ENCODE data around the gene PRDM15.
A peak's percentile ranks its signal among the peaks of the same experiment; 100 is the strongest.

Gene PRDM15

DNA sequence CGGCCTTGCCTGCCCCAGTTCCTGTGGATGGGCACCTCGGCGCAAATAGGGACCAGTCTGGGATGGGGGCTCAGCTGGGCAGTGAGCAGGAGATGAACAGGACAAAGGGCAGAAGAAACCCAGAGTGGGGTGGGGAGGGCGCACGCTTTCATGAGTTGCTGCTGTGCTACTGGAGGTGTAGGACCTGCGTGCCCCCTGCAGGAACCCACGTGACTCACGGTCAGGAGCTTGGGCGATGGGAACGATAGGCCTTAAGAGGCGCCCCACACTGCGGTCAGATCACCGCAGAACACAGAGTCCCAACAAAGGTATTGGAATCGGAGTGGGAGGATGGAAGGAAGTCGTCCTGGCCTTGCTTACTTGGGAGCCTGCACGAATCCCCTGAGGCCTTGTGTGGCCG, 17.2 kb downstream of the PRDM15 start:
- Histone ChIP-seq H3K4me1 (peaks cover 0 to 8% (median 4%) of the 10 kb centered on the region in 4 donors), H3K36me3 (peaks cover 10 to 29% (median 21%) of the 10 kb centered on the region in 3 donors), H3K27me3 (no peaks in the 10 kb centered on the region), H3K9me3 (no peaks in the 10 kb centered on the region), H3K4me3 (no peak overlapping the region), H3K27ac (no peak overlapping the region)
- TF ChIP-seq, protein P1, sequence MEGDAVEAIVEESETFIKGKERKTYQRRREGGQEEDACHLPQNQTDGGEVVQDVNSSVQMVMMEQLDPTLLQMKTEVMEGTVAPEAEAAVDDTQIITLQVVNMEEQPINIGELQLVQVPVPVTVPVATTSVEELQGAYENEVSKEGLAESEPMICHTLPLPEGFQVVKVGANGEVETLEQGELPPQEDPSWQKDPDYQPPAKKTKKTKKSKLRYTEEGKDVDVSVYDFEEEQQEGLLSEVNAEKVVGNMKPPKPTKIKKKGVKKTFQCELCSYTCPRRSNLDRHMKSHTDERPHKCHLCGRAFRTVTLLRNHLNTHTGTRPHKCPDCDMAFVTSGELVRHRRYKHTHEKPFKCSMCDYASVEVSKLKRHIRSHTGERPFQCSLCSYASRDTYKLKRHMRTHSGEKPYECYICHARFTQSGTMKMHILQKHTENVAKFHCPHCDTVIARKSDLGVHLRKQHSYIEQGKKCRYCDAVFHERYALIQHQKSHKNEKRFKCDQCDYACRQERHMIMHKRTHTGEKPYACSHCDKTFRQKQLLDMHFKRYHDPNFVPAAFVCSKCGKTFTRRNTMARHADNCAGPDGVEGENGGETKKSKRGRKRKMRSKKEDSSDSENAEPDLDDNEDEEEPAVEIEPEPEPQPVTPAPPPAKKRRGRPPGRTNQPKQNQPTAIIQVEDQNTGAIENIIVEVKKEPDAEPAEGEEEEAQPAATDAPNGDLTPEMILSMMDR (IDR thresholded peaks at IDR 0.05), result no peak
- peak in 1 of 2 donors; percentile 56 for DNase-seq
- intact Hi-C loops (cut with DNase I; ENCODE audit: low total_unique reads), result no loop called here

DNA sequence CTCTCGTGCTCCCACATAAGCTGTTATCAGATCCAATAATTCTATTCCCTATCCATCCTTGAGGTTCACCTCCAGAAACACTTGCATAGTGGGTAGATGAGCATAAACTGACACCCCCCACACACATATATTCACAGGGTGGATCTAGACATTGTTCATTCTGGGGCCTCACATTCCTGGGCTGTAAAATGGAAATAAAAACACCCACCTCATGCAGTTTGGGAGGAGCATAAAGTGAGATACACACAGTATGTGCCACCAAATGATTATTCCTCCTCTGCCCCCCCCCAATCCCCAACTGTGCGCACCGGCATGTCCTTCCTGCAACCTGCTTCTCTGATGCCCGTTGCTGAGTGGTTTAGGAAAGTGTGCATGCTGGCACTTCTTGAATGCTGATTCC, 17.9 kb downstream of the PRDM15 start:
- TF ChIP-seq, protein P1 (IDR thresholded peaks at IDR 0.05), result no peak
- peaks cover 17 to 33% (median 28%) of the 10 kb centered on the region in 3 donors for H3K36me3 ChIP-seq
- no peaks in the 10 kb centered on the region for H3K9me3 ChIP-seq
- DNase-seq, result no peak
- H3K4me3 ChIP-seq, result no peak overlapping the region
- H3K27me3 ChIP-seq, result no peaks in the 10 kb centered on the region
- peaks cover 0 to 8% (median 4%) of the 10 kb centered on the region in 4 donors for H3K4me1 ChIP-seq
- no peak overlapping the region for H3K27ac ChIP-seq
- intact Hi-C loops (cut with DNase I; ENCODE audit: low total_unique reads), result no loop called here

DNA sequence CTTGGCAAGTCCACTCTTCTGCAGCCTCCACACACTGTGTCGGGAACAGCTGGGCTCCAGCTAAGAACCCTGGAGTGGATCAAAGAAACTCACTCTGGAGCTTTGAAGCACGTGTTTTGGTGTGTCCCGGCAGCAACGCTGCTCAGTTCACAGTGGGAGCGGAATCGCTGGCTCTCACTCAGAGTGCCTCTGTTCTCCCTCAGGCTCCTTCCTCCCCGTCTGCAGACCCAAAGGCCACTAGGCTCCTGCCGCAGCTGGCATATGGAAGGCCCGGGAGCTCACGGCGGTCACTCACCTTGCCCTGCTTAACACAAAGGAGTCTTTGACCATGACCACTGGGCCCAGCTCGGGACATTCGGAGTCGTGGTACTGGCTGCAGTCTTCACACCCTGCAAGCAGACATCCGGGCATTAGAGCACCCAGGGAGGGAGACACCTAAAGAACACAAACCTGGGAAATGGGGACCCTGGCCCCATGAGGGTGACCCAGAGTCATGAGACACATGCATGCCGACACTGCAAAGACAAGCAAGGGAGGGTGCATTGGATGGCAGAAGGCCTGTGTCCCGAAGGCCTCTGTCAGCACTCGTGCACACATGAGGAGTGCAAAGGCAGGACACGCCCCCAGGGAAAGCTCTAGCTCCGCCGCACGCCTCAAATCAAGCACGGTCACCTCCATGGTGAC, 19.7 kb downstream of the PRDM15 start:
- TF ChIP-seq, protein P1 (IDR thresholded peaks at IDR 0.05), result no peak

DNA sequence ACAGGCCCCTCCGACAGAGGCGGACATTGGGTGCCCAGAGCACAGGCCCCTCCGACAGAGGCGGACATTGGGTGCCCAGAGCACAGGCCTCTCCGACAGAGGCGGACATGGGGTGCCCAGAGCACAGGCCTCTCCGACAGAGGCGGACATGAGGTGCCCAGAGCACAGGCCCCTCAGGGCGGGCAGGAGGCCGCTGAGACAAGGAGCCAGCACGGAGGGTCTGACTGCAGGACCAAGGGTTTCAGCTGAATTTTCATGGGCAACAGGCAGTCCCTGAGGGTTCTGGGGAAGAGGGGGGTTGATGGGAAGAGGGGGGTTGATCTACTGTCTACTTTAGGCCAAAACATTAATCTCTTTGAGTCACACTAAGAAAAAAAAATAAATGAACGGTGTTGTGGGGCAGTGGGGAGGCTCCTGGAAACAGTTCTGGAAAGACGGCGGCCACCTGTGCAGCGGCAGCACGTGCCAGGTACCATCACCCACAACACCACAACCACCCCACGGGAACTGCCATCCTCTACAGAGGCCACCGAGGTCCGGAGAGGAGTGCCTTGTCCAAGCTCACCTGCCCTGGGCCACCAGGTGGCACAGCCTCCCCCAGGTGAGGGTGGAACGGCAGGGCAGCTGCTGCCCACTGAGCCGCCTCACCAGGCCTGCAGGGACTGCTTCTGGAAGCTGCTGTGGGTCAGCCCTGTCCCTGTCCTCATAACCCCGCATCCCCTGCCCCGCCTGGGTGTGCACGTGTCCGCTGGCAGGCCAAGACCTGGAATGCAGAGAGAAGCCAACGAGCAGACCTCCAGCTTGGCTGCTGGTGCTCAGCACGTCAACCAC, 20.5 kb downstream of the PRDM15 start:
- peaks cover 0 to 8% (median 4%) of the 10 kb centered on the region in 4 donors for H3K4me1 ChIP-seq
- DNase-seq, result peak in 1 of 2 donors; percentile 58
- no peaks in the 10 kb centered on the region for H3K27me3 ChIP-seq
- H3K9me3 ChIP-seq, result no peaks in the 10 kb centered on the region
- peaks cover 17 to 53% (median 40%) of the 10 kb centered on the region in 3 donors for H3K36me3 ChIP-seq
- TF ChIP-seq, protein P1 (IDR thresholded peaks at IDR 0.05), result no peak
- H3K4me3 ChIP-seq, result no peak overlapping the region
- intact Hi-C loops (cut with DNase I; ENCODE audit: low total_unique reads), result no loop called here
- H3K27ac ChIP-seq, result no peak overlapping the region

More for the DNA sequence above, 19.7 kb downstream of the PRDM15 start:
- peak in 1 of 2 donors; percentile 40 for DNase-seq
- intact Hi-C loops (cut with DNase I; ENCODE audit: low total_unique reads), result no loop called here
- Histone ChIP-seq H3K27ac (no peak overlapping the region), H3K4me3 (no peak overlapping the region), H3K9me3 (no peaks in the 10 kb centered on the region), H3K27me3 (no peaks in the 10 kb centered on the region), H3K4me1 (peaks cover 0 to 8% (median 4%) of the 10 kb centered on the region in 4 donors), H3K36me3 (peaks cover 17 to 46% (median 32%) of the 10 kb centered on the region in 3 donors)

DNA sequence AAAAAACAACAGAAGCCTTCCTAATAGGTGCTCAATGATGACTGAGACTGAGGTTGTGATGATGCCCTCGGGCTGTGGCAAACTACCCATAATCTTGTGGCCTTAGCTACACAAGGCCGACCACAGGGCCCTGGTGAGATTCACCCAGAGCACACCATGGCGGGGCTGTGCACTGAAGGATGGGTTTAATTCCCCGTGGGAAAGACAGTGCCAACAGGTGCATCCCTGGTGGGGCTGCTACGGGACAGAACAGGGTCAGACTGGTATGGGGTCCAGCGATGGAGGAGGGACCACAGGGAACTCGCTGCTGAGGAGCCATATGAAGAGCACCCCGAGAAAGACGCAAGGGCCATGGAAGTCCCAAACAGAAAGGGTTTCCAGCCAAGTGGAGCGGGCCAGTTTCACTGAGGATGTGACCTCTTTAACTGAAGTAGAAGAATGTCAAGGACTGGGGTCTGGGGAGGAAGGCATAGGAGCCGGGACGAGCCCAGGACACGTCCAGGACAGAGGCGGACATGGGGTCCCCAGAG, 21.3 kb downstream of the PRDM15 start:
- TF ChIP-seq, protein P1 (IDR thresholded peaks at IDR 0.05), result no peak
- Histone ChIP-seq H3K27me3 (no peaks in the 10 kb centered on the region), H3K27ac (no peak overlapping the region), H3K4me3 (no peak overlapping the region), H3K4me1 (peaks cover 0 to under 1% (median 0%) of the 10 kb centered on the region in 4 donors), H3K36me3 (peaks cover 17 to 60% (median 45%) of the 10 kb centered on the region in 3 donors), H3K9me3 (no peaks in the 10 kb centered on the region)
- intact Hi-C loops (cut with DNase I; ENCODE audit: low total_unique reads), result no loop called here
- DNase-seq, result peak in 1 of 2 donors; percentile 49

Measured in tibial artery (tissue), 4 donors.